CD4-positive, alpha-beta T cell (primary cell): ENCODE measurements around the gene FDX2. TPM values are rescaled to one million over a fixed set of nuclear protein-coding genes. Genes with fewer than 3 reads are reported as not detected.

ENCODE experiments used
- ATAC-seq: fragments of 200-7000 bp; cut with Tn5 transposase; one replicate; pipeline ENCODE4 v1.10.0; 2022; ENCODE audit warnings: mild to moderate bottlenecking; ENCODE audit not compliant: poor library complexity
- CTCF ChIA-PET: fragments of 350-600 bp; sonication (Branson Sonifier 250); formaldehyde crosslinking; loops from one replicate; lab custom pipeline; 2021; ENCODE audit warnings: antibody characterized with exemption, inconsistent platforms; lab: Charles Lee
- POLR2A ChIA-PET: fragments of 350-600 bp; sonication (Branson Sonifier 250); formaldehyde crosslinking; loops from one replicate; lab custom pipeline; 2021; ENCODE audit warnings: antibody characterized with exemption, inconsistent platforms; lab: Charles Lee
- DNase-seq, 14 experiments: peaks; one replicate each; pipeline ENCODE4 v3.0.0-alpha.2; 2013 to 2020; ENCODE audit warnings: mixed read lengths in 2 of 14
- H3K27ac ChIP-seq, 2 donors: one replicate each; pipeline versions ENCODE4 v1.5.1 to v1.7.0; 2013; ENCODE audit warnings: low read length in 2 of 2, low read depth in 1 of 2, mild to moderate bottlenecking in 1 of 2
- H3K27me3 ChIP-seq, 2 experiments: 1 replicate in 1 of 2; 2 replicates in 1 of 2; pipeline versions ENCODE4 v1.6.1 to v1.7.0; 2013; ENCODE audit warnings: low read length in 2 of 2, control low read depth in 1 of 2, mild to moderate bottlenecking in 1 of 2, moderate library complexity in 1 of 2; ENCODE audit not compliant: insufficient read depth in 2 of 2, control insufficient read depth in 1 of 2
- H3K36me3 ChIP-seq: one replicate; pipeline ENCODE4 v1.6.1; 2013; ENCODE audit warnings: low read length, control low read depth; ENCODE audit not compliant: insufficient read depth
- H3K4me1 ChIP-seq: one replicate; pipeline ENCODE4 v1.6.1; 2013; ENCODE audit warnings: low read length, control low read depth; ENCODE audit not compliant: insufficient read depth
- H3K4me3 ChIP-seq: one replicate; pipeline ENCODE4 v1.5.1; 2013; ENCODE audit warnings: mild to moderate bottlenecking, low read length, moderate library complexity
- H3K9me3 ChIP-seq, 2 experiments: 1 replicate in 1 of 2; 2 replicates in 1 of 2; pipeline versions ENCODE4 v1.6.1 to v1.7.0; 2013; ENCODE audit warnings: low read length in 2 of 2, mild to moderate bottlenecking in 2 of 2, control low read depth in 1 of 2, moderate library complexity in 1 of 2; ENCODE audit not compliant: control insufficient read depth in 1 of 2, insufficient read depth in 1 of 2
- H3K27ac Mint-ChIP-seq: one replicate; pipeline ENCODE4 v1.8.0; 2020; ENCODE audit warnings: mixed read lengths
- H3K27me3 Mint-ChIP-seq: one replicate; pipeline ENCODE4 v1.8.0; 2021; ENCODE audit warnings: mixed read lengths
- H3K36me3 Mint-ChIP-seq: one replicate; pipeline ENCODE4 v1.8.0; 2021; ENCODE audit warnings: low read depth, mixed read lengths
- H3K4me1 Mint-ChIP-seq: one replicate; pipeline ENCODE4 v1.8.0; 2021; ENCODE audit warnings: low read depth, mixed read lengths
- H3K4me3 Mint-ChIP-seq: one replicate; pipeline ENCODE4 v1.8.0; 2020; ENCODE audit warnings: mild to moderate bottlenecking, mixed read lengths
- H3K9me3 Mint-ChIP-seq: one replicate; pipeline ENCODE4 v1.8.0; 2020; ENCODE audit warnings: mixed read lengths
- CTCF ChIP-seq: fragments of 200-600 bp; IDR thresholded peaks from one replicate; pipeline ENCODE4 v1.8.0; 2022; ENCODE audit warnings: antibody characterized with exemption, mild to moderate bottlenecking
- intact Hi-C, 2 experiments: fragments of 100-400 bp; cut with DNase I in 1 of 2; cut with micrococcal nuclease in 1 of 2; formaldehyde crosslinking; loops; one replicate each; pipeline versions ENCODE4 v1.15.1 to v1.9.0; 2023 to 2025; cut with DNase I, micrococcal nuclease
- total RNA-seq, 174 experiments: library from RNA in 2 of 174; stranded (reverse) in 2 of 174; gene quantifications; one replicate each; pipeline ENCODE4 v1.2.3 and lab custom pipeline; 2021 to 2026

The FDX2 gene
- total RNA-seq, 2 experiments from 2014 or later, result 1.2 to 1.9 TPM

DNA sequence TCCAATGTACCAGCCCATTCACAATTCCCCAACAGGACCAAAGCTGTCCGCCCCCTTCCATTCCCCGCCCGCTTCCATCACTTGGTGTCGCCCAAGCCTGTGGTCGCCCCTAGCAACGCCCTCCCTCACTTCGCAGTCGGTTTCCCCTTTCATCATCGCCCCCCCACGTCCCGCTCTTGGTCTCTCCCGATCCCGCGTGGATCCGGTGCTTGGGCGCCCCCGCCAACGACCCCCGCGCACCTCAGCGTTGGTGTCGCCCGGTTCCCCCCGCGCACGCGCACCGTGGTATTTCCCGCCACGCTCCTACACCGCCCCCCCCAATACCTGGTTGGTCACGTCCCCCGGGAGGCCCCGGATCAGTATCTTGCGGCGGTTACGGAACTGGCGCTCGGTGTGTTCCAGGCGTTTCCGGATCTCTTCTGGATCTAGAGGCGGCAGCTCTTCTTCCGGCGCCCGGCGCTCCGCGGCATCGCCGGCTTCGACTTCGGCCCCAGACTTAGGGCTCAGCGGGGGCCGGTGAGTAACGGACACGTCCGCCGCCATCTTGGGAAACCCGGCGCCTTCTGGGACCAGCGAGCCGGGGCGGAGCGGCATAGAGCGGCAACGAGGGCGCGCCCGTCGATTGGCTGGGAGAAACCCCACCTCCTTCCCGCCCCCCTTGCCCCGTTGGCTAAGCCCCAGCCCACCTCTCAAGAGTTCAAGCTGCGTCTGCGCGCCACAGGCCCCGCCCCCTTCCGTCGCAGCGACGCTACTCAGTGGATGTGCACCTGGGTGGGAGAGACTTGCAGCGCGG is 17.3 kb upstream of the FDX2 start, which contains the start of gene RAVER1:
TSS of gene RAVER1 (minus strand) at position 565 of the 793 bp plus-strand sequence. CDS start at position 543, 22 bp downstream.
- Histone ChIP-seq H3K27ac (peak within 1 kb of the TSS; percentile 87 to 91), H3K27me3 (no peaks in the 10 kb centered on the region), H3K36me3 (peaks cover 48% of the 10 kb centered on the region), H3K9me3 (no peaks in the 10 kb centered on the region), H3K4me3 (peak within 1 kb of the TSS; percentile 91), H3K4me1 (peaks cover 54% of the 10 kb centered on the region)
- Mint-ChIP-seq H3K9me3 (no peaks in the 10 kb centered on the region), H3K4me1 (peaks cover 23% of the 10 kb centered on the region), H3K4me3 (peak within 1 kb of the TSS; percentile 96), H3K27ac (peak within 1 kb of the TSS; percentile 92), H3K36me3 (peaks cover 41% of the 10 kb centered on the region), H3K27me3 (no peaks in the 10 kb centered on the region)
- CTCF ChIA-PET, result interaction anchor here (0.5 to 1.3 kb wide), 3 partner anchors 57 to 401 kb away, joined by 3 to 7 read pairs (median 6); no protein-coding TSS in a partner anchor
- peak; percentile 96 to 100 (median 98) for DNase-seq
- POLR2A ChIA-PET, result interaction anchor here (0.6 to 1.9 kb wide), 11 partner anchors 10 to 271 kb away, joined by 3 to 10 read pairs (median 5); partner anchors contain the start of genes FDX2, ICAM1, PPAN and TYK2
- intact Hi-C loops, result loop anchor here (1.0 to 5.0 kb wide), 6 partner anchors 18 to 136 kb away; partner anchors contain the start of genes CDC37 (in 1 of the 2), ICAM4 (in 1 of the 2), ICAM5 (in 1 of the 2) and TYK2 (in 1 of the 2)
- peak; percentile 96 for ATAC-seq
- TF ChIP-seq CTCF, result no peak

GRCh38 chr19:10332158-10332964 is 16.5 kb upstream of the FDX2 start:
- ATAC-seq, result peak; percentile 1
- peak overlapping the region; percentile 92 for H3K27ac Mint-ChIP-seq
- no peak for DNase-seq
- no peaks in the 10 kb centered on the region for H3K9me3 Mint-ChIP-seq
- ChIA-PET POLR2A (interaction anchor here (0.6 to 1.9 kb wide), 9 partner anchors 11 to 272 kb away, joined by 3 to 10 read pairs (median 5); partner anchors contain the start of genes FDX2, ICAM1 and TYK2), CTCF (interaction anchor here (0.5 to 0.7 kb wide), 2 partner anchors 61 to 400 kb away, joined by 3 read pairs; partner anchors contain the start of gene ICAM1)
- TF ChIP-seq CTCF, result no peak
- no peaks in the 10 kb centered on the region for H3K27me3 ChIP-seq
- H3K4me3 ChIP-seq, result peak overlapping the region; percentile 91
- H3K9me3 ChIP-seq, result no peaks in the 10 kb centered on the region
- peak overlapping the region; percentile 87 to 91 for H3K27ac ChIP-seq
- H3K27me3 Mint-ChIP-seq, result no peaks in the 10 kb centered on the region
- H3K4me3 Mint-ChIP-seq, result peak overlapping the region; percentile 96
- H3K4me1 Mint-ChIP-seq, result peaks cover 22% of the 10 kb centered on the region
- peaks cover 49% of the 10 kb centered on the region for H3K36me3 Mint-ChIP-seq
- H3K4me1 ChIP-seq, result peaks cover 49% of the 10 kb centered on the region
- H3K36me3 ChIP-seq, result peaks cover 56% of the 10 kb centered on the region
- intact Hi-C loops, result loop anchor here (5.0 kb wide), 2 partner anchors 45 to 135 kb away; partner anchors contain the start of genes ICAM4 (in 1 of the 2) and ICAM5 (in 1 of the 2)

- CTCF ChIA-PET, result interaction anchor here (0.5 to 1.1 kb wide), 3 partner anchors 61 to 432 kb away, joined by 3 to 5 read pairs (median 4); no protein-coding TSS in a partner anchor
- Mint-ChIP-seq H3K4me3 (no peak overlapping the region), H3K27ac (no peak overlapping the region)
Measured at GRCh38 chr19:10329555-10329954, 13.7 kb upstream of the FDX2 start.

More at GRCh38 chr19:10329555-10329954, 13.7 kb upstream of the FDX2 start:
- ATAC-seq (no peak), DNase-seq (no peak)
- Mint-ChIP-seq H3K4me1 (peaks cover 22% of the 10 kb centered on the region), H3K9me3 (no peaks in the 10 kb centered on the region), H3K27me3 (no peaks in the 10 kb centered on the region), H3K36me3 (peaks cover 59% of the 10 kb centered on the region)
- H3K9me3 ChIP-seq, result no peaks in the 10 kb centered on the region
- H3K27ac ChIP-seq, result no peak overlapping the region
- no peak overlapping the region for H3K4me3 ChIP-seq
- no peaks in the 10 kb centered on the region for H3K27me3 ChIP-seq
- H3K36me3 ChIP-seq, result peaks cover 62% of the 10 kb centered on the region
- no peak for TF ChIP-seq CTCF
- POLR2A ChIA-PET, result no interaction called here
- H3K4me1 ChIP-seq, result peaks cover 33% of the 10 kb centered on the region
- intact Hi-C loops, result no loop called here
